Amygdala (tissue), 56 donors: ENCODE measurements around the gene FAM163B.

Experiments used
- DNase-seq, 56 donors: peaks; one replicate each; lab custom pipeline; 2025; lab: John Stamatoyannopoulos, UW

Gene FAM163B

DNA sequence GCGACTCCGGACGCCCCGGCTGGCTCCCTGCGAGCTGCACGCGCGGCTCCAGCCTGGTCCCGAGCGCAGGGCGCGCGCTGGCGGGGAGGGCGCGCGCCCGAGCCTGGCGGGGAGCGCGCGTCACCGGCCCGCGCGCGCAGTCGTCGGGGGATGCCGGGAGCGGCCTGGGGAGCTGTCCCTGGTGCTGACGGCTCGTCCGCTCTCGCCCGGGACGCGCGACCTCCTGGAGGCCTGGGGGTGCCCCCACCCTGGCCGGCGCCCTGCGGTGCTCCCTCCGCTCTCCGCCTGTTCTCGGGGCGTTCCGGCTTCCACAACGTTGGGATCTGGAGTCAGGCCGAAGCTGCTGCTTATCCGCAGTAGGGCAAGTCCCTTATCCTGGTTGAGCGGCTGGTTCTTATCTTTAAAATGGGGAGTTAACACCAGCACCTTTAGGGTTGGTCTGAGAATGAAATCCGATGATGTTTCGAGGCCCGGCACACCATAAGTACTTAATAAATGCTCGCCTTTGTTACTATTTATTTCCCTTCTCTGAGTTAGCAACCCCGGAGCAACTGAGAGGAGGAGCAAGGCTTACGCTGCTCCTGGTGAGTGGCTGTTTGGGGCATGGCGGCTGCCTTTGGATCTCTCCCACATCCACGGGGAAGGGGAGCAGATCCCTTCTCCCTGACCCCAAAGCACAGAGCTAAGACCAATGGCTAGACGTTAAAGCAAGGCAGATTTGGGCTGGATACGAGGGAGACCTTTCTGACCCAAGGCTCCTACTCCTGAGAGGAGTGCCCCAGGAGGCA lies at the start of gene FAM163B:
Gene FAM163B (minus strand): TSS at position 79 of the 788 bp plus-strand sequence. CDS start 29,166 bp downstream, outside the sequence.
- peak in 24 of 56 donors; percentile 5 to 64 (median 31) for DNase-seq

GRCh38 chr9:133657120-133657661 lies 48.0 kb upstream of the FAM163B start:
- peak in 1 of 56 donors; percentile 10 for DNase-seq

GRCh38 chr9:133656211-133657119 lies 47.3 kb upstream of the FAM163B start:
- no peak for DNase-seq

DNA sequence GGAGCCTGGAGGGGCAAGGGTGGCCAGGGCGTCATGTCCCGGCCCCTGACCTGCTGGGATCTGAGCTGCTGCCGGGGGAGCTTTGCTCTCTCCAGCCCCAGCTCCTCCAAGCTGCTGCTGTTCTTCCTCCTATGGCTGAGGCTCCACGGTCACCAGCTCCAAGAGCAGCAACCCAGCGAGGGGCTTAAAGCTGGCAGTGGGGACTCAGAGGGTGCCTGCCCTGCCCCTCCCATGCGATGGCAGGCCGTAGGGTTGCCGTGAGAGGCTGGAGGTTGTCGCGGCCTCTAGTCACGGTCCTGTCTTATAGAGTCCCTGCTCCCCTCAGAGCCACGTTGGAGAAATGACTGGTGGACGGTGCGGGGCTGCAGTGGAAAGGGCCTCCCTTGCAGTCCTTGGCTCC lies 46.5 kb upstream of the FAM163B start:
- no peak for DNase-seq

DNA sequence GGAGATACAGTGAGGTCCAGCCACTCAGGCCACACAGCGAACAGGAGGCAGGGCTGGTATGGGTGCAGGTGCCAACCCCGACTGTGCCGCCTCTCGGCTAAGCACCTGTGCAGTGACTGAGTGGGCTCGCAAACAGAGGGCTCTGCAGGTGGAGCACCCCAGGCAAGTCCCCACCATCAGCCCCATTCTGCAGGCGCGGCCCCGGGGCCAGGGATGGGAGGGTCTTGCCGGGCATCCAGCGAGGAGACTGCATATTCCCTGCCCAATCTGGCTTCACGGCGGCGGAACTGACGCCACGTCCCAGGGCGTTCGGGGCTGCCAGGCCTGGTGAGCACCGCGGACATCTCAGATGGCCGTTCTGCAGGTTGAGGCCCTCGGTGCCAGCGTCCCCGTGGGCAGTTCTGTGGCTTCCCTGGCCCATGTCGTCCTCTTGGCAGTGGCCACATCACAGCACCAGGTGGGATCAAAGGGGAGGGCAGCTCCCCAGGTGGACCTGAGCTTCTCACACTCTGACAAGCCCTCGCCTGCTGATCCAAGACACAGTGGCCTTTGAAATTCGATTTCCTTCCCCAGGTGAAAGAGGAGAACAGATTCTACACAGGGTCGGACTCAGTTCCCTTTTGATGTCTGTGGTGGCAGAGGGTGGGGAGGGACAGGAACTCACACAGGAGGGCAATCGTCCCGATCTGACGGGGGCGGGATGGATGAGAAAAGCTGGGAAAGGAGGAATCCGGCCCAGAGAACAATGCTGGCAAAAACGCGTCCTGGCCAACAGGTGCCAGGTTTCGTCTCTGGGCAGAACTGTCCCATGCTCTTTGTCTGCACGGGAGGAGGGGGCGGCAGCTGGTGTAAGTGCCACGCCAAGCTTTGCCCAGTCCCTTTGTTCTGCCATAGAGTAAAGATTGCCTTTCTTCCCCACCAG lies 45.8 kb upstream of the FAM163B start:
- DNase-seq: no peak

DNA sequence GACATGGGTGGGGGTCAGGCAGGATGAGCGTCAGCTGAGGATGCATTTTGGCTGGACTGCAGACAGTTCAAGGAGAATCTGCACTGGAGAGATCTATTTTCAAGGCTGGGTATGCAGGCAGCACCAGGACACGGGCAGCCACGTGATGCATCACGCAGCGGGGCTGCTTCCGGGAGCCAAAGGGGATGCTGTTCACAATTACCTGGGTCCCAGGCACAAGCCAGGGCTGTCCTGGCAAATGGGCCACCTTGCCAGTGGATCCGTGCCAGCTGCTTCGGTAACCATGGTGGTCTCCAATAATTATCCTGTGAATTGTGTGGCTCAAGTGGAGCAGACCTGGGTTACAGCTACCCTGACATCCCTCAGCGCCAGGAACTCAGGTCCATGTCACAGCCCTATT lies 44.4 kb upstream of the FAM163B start:
- no peak for DNase-seq

DNA sequence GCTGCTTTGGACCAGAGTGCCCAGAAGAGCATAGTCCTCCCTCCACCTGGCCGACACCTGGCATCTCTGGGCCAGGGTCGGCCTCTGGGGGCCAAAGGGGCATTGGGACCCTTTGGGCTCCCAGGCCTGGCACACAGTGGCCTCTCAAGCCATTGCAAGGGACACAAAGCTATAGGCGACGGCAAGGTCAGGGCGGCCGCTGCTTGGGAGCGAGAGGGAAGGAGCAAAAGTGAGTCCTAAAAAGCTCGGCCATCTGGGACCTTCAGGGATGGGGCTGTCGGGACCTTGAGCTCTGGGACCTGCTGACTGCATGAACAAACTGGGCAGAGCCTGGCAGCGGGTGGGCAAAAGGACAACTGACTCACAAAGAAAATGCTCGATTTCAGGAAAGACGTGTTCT lies 40.8 kb upstream of the FAM163B start:
- no peak for DNase-seq

- DNase-seq: no peak
Measured at GRCh38 chr9:133649194-133649593, 40.0 kb upstream of the FAM163B start.

GRCh38 chr9:133647765-133648469 lies 38.7 kb upstream of the FAM163B start:
- DNase-seq: peak in 12 of 56 donors; percentile 11 to 60 (median 22)

DNA sequence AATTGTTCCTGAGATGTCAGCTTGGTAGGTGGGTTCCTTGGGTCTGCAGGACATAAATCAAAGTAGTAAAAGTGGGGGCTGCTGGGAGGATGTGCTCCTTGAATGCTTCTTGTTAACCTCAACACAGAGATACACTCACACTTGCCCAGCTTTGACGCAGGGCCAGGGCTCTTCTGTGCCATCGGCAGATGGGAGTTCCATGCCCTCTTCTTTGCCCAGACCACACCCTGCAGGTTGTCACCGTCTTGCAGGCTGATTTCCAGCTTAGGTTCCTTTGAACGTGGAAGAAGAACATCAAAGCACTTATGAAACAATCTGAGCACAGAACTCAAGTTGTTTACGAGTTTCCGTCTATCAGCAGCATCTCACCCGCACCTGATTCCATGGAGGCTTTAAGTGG lies 38.0 kb upstream of the FAM163B start:
- DNase-seq: no peak

- DNase-seq: no peak
Measured at GRCh38 chr9:133645021-133645765, 36.0 kb upstream of the FAM163B start.

DNA sequence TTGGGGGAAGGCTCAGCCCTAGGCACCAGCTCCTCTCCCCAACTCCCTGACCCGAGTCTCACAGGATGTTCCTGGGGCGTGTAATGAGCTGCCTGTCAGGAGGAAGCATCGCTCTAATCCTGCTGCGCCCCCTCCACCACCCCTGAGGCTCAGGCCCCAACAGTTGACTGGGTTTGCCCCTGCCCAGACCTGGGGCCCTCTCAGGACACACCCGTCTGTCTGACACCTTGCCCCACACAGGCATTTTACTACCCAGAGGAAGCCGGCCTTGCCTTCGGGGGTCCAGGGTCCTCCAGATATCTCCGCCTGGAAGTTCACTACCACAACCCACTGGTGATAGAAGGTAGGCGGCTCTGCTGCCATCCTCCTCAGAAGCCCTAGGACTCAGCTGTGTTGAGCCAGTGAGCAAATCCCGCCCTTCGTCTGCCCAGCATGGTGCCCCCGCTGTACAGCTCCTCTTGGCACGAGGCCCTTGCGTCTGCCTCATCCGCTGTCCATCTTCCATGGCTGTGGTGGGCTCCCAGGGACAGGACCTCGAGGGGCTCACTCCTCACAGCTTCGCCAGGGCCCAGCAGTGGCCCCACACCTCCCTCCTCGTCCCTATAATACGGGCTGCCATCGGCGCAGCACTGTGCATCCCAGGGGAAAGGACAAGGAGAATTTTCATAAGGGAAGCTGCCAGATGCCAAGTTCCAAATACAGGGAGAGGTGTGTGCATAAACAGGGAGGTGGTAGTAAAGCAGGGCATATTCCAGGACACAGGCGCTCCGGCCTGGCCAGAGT lies 35.0 kb upstream of the FAM163B start:
- DNase-seq: no peak

- no peak for DNase-seq
Measured at GRCh38 chr9:133643362-133643755, 34.2 kb upstream of the FAM163B start.

- no peak for DNase-seq
Measured at GRCh38 chr9:133642708-133643361, 33.6 kb upstream of the FAM163B start.

DNA sequence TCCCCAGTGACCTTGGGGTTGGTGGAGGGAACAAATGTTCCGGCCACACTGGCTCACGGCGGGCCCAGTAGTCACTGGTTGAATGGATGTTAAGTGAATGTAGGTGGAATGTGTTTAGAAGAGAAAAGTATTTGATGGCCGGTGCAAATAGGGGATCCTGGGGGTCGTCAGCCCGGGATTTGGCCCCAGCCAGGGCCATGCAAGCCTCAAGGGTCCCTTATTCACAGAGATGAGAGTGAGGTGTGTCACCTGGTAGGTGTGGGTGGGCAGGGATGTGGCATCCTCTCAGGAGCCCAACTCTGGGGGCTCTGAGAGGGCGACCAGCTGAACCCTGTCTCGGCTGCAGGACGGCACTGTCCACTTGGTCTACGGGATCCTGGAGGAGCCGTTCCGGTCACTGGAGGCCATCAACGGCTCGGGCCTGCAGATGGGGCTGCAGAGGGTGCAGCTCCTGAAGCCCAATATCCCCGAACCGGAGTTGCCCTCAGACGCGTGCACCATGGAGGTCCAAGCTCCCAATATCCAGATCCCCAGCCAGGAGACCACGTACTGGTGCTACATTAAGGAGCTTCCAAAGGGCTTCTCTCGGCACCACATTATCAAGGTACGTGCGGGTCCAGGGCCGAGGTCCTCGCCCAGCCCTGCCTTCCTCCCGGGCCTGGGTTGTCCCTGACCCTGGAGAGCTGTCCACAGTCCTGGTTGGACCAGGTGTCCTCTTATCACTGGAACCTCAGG lies 32.8 kb upstream of the FAM163B start:
- no peak for DNase-seq

DNA sequence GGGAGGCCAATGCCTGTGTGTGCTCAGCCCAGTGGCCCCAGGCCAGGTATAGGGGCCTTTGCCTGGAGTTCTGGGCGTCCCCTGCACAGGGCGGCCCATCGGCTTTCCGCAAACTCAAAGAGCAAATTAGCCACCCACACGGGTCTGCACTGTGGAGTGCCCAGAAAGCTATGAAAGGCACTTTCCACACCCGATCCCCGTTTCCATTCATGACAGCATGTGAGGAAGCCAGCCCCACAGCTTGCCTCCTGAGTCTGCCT lies 32.1 kb upstream of the FAM163B start:
- DNase-seq: no peak
